ENCODE measurements around the gene CYP4F2. TPM values are rescaled to one million over a fixed set of nuclear protein-coding genes. Genes with fewer than 3 reads are reported as not detected.

The CYP4F2 gene
- total and polyA plus RNA-seq, 10 of the 15 experiments (the other 5 are each of a cell fraction or from before 2014, with no cell fraction given) = 0.08 to 3.5 (median 0.63) TPM

DNA sequence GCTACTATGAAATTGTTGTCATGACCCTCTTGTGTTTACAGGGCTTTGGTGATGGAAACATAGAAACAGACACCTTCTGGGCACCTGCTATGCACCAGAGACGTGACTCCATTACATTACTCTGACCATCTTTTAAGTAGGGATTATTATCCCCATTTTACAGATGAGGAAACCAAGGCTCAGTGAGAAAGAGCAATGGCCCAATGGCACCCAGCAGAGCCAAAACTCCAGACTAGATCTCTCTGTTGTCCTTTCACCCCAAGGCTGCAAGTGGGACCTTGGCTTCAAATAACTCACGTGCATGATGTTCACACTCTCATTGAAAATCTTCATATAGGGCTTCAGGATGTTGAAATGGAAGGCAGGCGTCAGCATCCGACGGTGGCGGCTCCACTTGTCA lies 5.9 kb downstream of the CYP4F2 start:
- intact Hi-C loops (cut with micrococcal nuclease; ENCODE audit: unreplicated experiment) (no loop called here), in situ Hi-C loops (cut with MboI) (no loop called here)
- no peak overlapping the region for H3K27ac ChIP-seq (ENCODE audit: control insufficient read depth, insufficient read depth)
- ATAC-seq (no peak), DNase-seq (ENCODE audit: low read depth, low spot score) (no peak), FAIRE-seq (no peak)
- no peaks in the 10 kb centered on the region; the same call in 2 of the 3 replicates for H3K9me3 ChIP-seq (replicated peaks; ENCODE audit: control insufficient read depth, insufficient read depth, low read length)
- ChIA-PET RAD21 (ENCODE audit: unreplicated experiment) (no interaction called here), CTCF (no interaction called here), SMC1A (ENCODE audit: uncharacterized antibody, unreplicated experiment) (no interaction called here), POLR2A (no interaction called here)
- H3K79me2 ChIP-seq (ENCODE audit: control insufficient read depth, insufficient read depth, low read length) = no peaks in the 10 kb centered on the region
- no TSS peak for BruUV-seq (replicated peaks)
- 12% methylated on average over 6 of the region's 6 CpGs for WGBS (ENCODE audit: insufficient coverage, insufficient replicate concordance, low lambda C conversion rate, missing lambda C conversion rate)
- H4K20me1 ChIP-seq (ENCODE audit: control insufficient read depth, insufficient read depth) = no peaks in the 10 kb centered on the region
- no peak overlapping the region for H3K4me2 ChIP-seq (ENCODE audit: control insufficient read depth, insufficient read depth)
- no peaks in the 10 kb centered on the region for H3K4me1 ChIP-seq (ENCODE audit: control insufficient read depth, insufficient read depth, low read length)
- H2AFZ ChIP-seq (ENCODE audit: control insufficient read depth, low read depth, low read length) = no peak overlapping the region
- no peak overlapping the region for H3K4me3 ChIP-seq
- H3K27me3 ChIP-seq (replicated peaks in 1 of 2; ENCODE audit: control insufficient read depth in 2 of 2, insufficient read depth in 2 of 2, low read length in 1 of 2) = no peaks in the 10 kb centered on the region
- H3K36me3 ChIP-seq (ENCODE audit: control insufficient read depth in 2 of 2, insufficient read depth in 2 of 2, low read length in 1 of 2) = no peaks in the 10 kb centered on the region
- H3K9ac ChIP-seq (ENCODE audit: control insufficient read depth, insufficient read depth, low read length) = no peak overlapping the region
- TF ChIP-seq RELA (IDR thresholded peaks at IDR 0.05; ENCODE audit: borderline replicate concordance, partially characterized antibody) (no peak), EZH2 (IDR thresholded peaks at IDR 0.05; ENCODE audit: borderline replicate concordance, control insufficient read depth, low read depth, low read length) (no peak), ZSCAN29 (IDR thresholded peaks at IDR 0.05) (no peak), KAT2A (conservative IDR thresholded peaks at IDR 0.05; ENCODE audit: control insufficient read depth, low read depth, low read length) (no peak), SMARCA5 (IDR thresholded peaks at IDR 0.05) (no peak), CREM (IDR thresholded peaks at IDR 0.05; ENCODE audit: low read depth) (no peak), SP1 (IDR thresholded peaks at IDR 0.05; ENCODE audit: low read depth, low read length) (no peak), ZNF384 (IDR thresholded peaks at IDR 0.05; ENCODE audit: borderline replicate concordance, low read depth, low read length) (no peak), NR2C1 (IDR thresholded peaks at IDR 0.05) (no peak), PML (IDR thresholded peaks at IDR 0.05; ENCODE audit: low read length) (no peak)
- TF ChIP-seq, protein P1, sequence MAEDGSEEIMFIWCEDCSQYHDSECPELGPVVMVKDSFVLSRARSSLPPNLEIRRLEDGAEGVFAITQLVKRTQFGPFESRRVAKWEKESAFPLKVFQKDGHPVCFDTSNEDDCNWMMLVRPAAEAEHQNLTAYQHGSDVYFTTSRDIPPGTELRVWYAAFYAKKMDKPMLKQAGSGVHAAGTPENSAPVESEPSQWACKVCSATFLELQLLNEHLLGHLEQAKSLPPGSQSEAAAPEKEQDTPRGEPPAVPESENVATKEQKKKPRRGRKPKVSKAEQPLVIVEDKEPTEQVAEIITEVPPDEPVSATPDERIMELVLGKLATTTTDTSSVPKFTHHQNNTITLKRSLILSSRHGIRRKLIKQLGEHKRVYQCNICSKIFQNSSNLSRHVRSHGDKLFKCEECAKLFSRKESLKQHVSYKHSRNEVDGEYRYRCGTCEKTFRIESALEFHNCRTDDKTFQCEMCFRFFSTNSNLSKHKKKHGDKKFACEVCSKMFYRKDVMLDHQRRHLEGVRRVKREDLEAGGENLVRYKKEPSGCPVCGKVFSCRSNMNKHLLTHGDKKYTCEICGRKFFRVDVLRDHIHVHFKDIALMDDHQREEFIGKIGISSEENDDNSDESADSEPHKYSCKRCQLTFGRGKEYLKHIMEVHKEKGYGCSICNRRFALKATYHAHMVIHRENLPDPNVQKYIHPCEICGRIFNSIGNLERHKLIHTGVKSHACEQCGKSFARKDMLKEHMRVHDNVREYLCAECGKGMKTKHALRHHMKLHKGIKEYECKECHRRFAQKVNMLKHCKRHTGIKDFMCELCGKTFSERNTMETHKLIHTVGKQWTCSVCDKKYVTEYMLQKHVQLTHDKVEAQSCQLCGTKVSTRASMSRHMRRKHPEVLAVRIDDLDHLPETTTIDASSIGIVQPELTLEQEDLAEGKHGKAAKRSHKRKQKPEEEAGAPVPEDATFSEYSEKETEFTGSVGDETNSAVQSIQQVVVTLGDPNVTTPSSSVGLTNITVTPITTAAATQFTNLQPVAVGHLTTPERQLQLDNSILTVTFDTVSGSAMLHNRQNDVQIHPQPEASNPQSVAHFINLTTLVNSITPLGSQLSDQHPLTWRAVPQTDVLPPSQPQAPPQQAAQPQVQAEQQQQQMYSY (CRISPR knock-in tag; IDR thresholded peaks at IDR 0.05) = no peak
- TF ChIP-seq, protein P2, sequence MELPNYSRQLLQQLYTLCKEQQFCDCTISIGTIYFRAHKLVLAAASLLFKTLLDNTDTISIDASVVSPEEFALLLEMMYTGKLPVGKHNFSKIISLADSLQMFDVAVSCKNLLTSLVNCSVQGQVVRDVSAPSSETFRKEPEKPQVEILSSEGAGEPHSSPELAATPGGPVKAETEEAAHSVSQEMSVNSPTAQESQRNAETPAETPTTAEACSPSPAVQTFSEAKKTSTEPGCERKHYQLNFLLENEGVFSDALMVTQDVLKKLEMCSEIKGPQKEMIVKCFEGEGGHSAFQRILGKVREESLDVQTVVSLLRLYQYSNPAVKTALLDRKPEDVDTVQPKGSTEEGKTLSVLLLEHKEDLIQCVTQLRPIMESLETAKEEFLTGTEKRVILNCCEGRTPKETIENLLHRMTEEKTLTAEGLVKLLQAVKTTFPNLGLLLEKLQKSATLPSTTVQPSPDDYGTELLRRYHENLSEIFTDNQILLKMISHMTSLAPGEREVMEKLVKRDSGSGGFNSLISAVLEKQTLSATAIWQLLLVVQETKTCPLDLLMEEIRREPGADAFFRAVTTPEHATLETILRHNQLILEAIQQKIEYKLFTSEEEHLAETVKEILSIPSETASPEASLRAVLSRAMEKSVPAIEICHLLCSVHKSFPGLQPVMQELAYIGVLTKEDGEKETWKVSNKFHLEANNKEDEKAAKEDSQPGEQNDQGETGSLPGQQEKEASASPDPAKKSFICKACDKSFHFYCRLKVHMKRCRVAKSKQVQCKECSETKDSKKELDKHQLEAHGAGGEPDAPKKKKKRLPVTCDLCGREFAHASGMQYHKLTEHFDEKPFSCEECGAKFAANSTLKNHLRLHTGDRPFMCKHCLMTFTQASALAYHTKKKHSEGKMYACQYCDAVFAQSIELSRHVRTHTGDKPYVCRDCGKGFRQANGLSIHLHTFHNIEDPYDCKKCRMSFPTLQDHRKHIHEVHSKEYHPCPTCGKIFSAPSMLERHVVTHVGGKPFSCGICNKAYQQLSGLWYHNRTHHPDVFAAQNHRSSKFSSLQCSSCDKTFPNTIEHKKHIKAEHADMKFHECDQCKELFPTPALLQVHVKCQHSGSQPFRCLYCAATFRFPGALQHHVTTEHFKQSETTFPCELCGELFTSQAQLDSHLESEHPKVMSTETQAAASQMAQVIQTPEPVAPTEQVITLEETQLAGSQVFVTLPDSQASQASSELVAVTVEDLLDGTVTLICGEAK (IDR thresholded peaks at IDR 0.05; ENCODE audit: borderline replicate concordance) = no peak
- TF ChIP-seq, protein P3, sequence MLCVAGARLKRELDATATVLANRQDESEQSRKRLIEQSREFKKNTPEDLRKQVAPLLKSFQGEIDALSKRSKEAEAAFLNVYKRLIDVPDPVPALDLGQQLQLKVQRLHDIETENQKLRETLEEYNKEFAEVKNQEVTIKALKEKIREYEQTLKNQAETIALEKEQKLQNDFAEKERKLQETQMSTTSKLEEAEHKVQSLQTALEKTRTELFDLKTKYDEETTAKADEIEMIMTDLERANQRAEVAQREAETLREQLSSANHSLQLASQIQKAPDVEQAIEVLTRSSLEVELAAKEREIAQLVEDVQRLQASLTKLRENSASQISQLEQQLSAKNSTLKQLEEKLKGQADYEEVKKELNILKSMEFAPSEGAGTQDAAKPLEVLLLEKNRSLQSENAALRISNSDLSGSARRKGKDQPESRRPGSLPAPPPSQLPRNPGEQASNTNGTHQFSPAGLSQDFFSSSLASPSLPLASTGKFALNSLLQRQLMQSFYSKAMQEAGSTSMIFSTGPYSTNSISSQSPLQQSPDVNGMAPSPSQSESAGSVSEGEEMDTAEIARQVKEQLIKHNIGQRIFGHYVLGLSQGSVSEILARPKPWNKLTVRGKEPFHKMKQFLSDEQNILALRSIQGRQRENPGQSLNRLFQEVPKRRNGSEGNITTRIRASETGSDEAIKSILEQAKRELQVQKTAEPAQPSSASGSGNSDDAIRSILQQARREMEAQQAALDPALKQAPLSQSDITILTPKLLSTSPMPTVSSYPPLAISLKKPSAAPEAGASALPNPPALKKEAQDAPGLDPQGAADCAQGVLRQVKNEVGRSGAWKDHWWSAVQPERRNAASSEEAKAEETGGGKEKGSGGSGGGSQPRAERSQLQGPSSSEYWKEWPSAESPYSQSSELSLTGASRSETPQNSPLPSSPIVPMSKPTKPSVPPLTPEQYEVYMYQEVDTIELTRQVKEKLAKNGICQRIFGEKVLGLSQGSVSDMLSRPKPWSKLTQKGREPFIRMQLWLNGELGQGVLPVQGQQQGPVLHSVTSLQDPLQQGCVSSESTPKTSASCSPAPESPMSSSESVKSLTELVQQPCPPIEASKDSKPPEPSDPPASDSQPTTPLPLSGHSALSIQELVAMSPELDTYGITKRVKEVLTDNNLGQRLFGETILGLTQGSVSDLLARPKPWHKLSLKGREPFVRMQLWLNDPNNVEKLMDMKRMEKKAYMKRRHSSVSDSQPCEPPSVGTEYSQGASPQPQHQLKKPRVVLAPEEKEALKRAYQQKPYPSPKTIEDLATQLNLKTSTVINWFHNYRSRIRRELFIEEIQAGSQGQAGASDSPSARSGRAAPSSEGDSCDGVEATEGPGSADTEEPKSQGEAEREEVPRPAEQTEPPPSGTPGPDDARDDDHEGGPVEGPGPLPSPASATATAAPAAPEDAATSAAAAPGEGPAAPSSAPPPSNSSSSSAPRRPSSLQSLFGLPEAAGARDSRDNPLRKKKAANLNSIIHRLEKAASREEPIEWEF (IDR thresholded peaks at IDR 0.05; ENCODE audit: insufficient replicate concordance, low read depth, low read length) = no peak

Measured in GM12878 (cell line).